ENCODE results near the gene ANO10. TPM values are rescaled to one million over a fixed set of nuclear protein-coding genes. Genes with fewer than 3 reads are reported as not detected.

Gene ANO10
- total RNA-seq, 1 experiment from 2014 or later, result 23.7 TPM

DNA sequence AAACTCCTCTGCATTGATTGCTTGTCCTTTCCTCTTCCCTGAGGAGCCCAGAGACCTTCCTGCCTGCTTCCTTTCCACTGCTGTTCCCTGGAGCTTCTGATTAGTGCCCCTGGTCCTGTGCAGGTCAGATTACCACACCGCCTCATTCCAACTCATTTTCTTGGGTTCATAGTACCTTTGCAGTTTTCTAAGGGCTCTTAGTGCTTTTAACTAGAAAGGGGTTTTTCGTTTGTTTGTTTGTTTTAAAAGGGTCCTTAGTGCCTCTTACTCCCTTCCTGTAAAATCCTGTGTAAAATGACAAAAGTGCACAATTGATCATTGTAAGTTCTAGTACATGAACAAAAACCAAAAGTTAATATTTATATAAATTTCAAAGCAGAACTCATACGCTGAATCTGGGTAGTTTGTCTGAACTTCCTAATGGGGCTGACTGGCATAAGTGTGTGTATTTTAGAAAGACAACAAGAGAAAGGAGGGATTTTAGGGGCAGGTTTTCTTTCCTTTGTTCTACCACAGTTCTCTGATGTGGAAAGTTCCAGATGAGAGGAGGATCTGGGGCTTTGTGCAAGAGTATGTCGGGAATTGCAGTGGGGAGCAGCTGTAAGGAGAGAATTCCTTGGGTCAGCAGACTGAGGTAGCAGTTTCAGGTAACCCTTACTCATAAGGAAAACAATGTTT lies 304.9 kb downstream of the ANO10 start:
- intact Hi-C loops (cut with micrococcal nuclease), result no loop called here
- no peaks in the 10 kb centered on the region for H3K9me3 ChIP-seq (ENCODE audit: low read length)
- CTCF ChIA-PET, result no interaction called here
- peaks cover 18% of the 10 kb centered on the region for H3K4me1 ChIP-seq (ENCODE audit: insufficient read depth, low read length)
- no peak overlapping the region for H3K9ac ChIP-seq (ENCODE audit: low read length)
- no peak overlapping the region; the same call in 1 of the 2 replicates for H3K27ac ChIP-seq (ENCODE audit: low read length)
- ATAC-seq (peak; percentile 45), DNase-seq (peak; percentile 18)
- no peak overlapping the region for H2AFZ ChIP-seq (ENCODE audit: low read length)
- TF ChIP-seq EZH2 (IDR thresholded peaks at IDR 0.05; ENCODE audit: low read length, unreplicated experiment) (no peak), EZH2phosphoT487 (IDR thresholded peaks at IDR 0.05; ENCODE audit: borderline replicate concordance, low read length) (no peak)
- TF ChIP-seq, protein P1, sequence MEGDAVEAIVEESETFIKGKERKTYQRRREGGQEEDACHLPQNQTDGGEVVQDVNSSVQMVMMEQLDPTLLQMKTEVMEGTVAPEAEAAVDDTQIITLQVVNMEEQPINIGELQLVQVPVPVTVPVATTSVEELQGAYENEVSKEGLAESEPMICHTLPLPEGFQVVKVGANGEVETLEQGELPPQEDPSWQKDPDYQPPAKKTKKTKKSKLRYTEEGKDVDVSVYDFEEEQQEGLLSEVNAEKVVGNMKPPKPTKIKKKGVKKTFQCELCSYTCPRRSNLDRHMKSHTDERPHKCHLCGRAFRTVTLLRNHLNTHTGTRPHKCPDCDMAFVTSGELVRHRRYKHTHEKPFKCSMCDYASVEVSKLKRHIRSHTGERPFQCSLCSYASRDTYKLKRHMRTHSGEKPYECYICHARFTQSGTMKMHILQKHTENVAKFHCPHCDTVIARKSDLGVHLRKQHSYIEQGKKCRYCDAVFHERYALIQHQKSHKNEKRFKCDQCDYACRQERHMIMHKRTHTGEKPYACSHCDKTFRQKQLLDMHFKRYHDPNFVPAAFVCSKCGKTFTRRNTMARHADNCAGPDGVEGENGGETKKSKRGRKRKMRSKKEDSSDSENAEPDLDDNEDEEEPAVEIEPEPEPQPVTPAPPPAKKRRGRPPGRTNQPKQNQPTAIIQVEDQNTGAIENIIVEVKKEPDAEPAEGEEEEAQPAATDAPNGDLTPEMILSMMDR (conservative IDR thresholded peaks at IDR 0.05; ENCODE audit: low read depth, low read length), result no peak
- H3K4me3 ChIP-seq (ENCODE audit: low read length), result no peak overlapping the region
- POLR2A ChIA-PET (ENCODE audit: unreplicated experiment), result no interaction called here
- H3K27me3 ChIP-seq (ENCODE audit: low read length), result no peaks in the 10 kb centered on the region
- H3K79me2 ChIP-seq (ENCODE audit: low read length), result peaks cover 83% of the 10 kb centered on the region
- BruUV-seq (replicated peaks), result no TSS peak
- H3K36me3 ChIP-seq (ENCODE audit: low read depth, low read length), result peaks cover 20% of the 10 kb centered on the region; the same call in 1 of the 2 replicates
- peaks cover 8% of the 10 kb centered on the region; the same call in 1 of the 2 replicates for H4K20me1 ChIP-seq (ENCODE audit: low read length)
- no peak overlapping the region for H3K4me2 ChIP-seq (ENCODE audit: low read length)
- no peaks in the 10 kb centered on the region for H3F3A ChIP-seq (ENCODE audit: low read length, unreplicated experiment)
- H3K9me2 ChIP-seq (replicated peaks; ENCODE audit: low read length), result no peaks in the 10 kb centered on the region

Other genes starting within 250 kb of the ANO10 start
- 27.1 and 29.5 TPM in 2 replicates for gene ABHD5, start 68.9 kb upstream of the ANO10 start, total RNA-seq (2014; rRNA removed)